H1 (cell line): Measurements from ENCODE around the gene MAGT1.

Source experiments
- ASH2L ChIP-seq: fragments of 200-600, 300-600 bp; sonication (generic); IDR thresholded peaks from one replicate; pipeline ENCODE4 v1.7.1; 2017; ENCODE audit warnings: low read length
- NRF1 ChIP-seq: IDR thresholded peaks from 2 replicates; pipeline ENCODE4 v1.6.1; 2011; ENCODE audit warnings: mild to moderate bottlenecking, low read depth, low read length, improper control_type of control experiment
- POLR2AphosphoS5 ChIP-seq: IDR thresholded peaks from 2 replicates; pipeline ENCODE4 v1.6.1; 2011; ENCODE audit warnings: low read depth, low read length
- TF ChIP-seq, protein P1 (sequence below), 3 experiments: IDR thresholded peaks; 1 replicate in 2 of 3; 2 replicates in 1 of 3; pipeline versions ENCODE4 v1.5.1 to v1.6.1; 2011; ENCODE audit warnings: low read length in 3 of 3, mild to moderate bottlenecking in 3 of 3, inconsistent platforms in 2 of 3, low read depth in 1 of 3, moderate library complexity in 1 of 3; ENCODE audit not compliant: insufficient read depth in 1 of 3; ENCODE audit errors: control extremely low read depth in 1 of 3

DNA sequence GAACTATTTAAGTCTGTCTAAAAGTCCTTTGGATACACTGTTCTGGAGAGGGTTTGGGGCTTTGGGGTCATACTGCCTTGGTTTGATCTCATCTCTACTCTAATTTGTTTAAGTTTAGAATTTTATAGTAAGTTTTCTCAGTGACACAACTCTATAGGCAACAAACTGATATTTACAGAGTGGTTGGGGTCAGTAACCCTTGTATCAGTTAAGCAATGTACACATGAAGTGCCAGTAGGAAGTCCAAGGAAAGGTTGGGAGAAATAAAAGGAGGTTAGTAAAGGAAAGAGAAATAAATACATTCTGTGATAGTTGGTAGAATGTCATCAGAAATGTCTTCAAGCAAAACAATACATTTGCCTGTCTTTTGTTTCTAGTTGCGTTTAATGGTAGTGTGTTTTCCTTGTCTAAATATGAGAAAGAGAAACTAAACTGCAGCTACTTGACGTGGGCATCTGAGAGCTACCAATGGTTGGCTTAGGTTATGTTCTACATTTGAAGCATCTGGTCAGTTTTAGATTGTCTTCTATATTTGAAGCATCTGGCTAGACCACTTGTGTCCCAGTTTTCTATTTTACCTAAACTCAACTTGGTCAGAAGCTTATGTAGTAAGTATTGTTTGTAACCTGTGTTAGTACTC lies 22.2 kb upstream of the MAGT1 start:
- TF ChIP-seq ASH2L (no peak), NRF1 (no peak), POLR2AphosphoS5 (no peak)
- TF ChIP-seq, protein P1, sequence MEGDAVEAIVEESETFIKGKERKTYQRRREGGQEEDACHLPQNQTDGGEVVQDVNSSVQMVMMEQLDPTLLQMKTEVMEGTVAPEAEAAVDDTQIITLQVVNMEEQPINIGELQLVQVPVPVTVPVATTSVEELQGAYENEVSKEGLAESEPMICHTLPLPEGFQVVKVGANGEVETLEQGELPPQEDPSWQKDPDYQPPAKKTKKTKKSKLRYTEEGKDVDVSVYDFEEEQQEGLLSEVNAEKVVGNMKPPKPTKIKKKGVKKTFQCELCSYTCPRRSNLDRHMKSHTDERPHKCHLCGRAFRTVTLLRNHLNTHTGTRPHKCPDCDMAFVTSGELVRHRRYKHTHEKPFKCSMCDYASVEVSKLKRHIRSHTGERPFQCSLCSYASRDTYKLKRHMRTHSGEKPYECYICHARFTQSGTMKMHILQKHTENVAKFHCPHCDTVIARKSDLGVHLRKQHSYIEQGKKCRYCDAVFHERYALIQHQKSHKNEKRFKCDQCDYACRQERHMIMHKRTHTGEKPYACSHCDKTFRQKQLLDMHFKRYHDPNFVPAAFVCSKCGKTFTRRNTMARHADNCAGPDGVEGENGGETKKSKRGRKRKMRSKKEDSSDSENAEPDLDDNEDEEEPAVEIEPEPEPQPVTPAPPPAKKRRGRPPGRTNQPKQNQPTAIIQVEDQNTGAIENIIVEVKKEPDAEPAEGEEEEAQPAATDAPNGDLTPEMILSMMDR (IDR thresholded peaks at IDR 0.05; ENCODE audit: control extremely low read depth in 1 of 3, insufficient read depth in 1 of 3, low read depth in 1 of 3, low read length in 3 of 3): no peak
